A673 (cell line): ENCODE data around the gene RPP25L. TPM values are rescaled to one million over a fixed set of nuclear protein-coding genes. Genes with fewer than 3 reads are reported as not detected.

Experiments used
- BruUV-seq: library from RNA; stranded (reverse); fragments of 400-500 nt; replicated peaks from 2 replicates; lab custom pipeline; 2021; lab: Mats Ljungman, UMichigan
- CTCF ChIA-PET: fragments of 300-600 bp; sonication (Branson Sonifier 250); formaldehyde crosslinking; loops from one replicate; lab custom pipeline; 2022; ENCODE audit warnings: antibody characterized with exemption; lab: Charles Lee
- POLR2A ChIA-PET: fragments of 300-600 bp; sonication (Branson Sonifier 250); formaldehyde crosslinking; loops from one replicate; lab custom pipeline; 2022; ENCODE audit warnings: antibody characterized with exemption; ENCODE audit not compliant: low non-redundant PET; lab: Charles Lee
- DNase-seq: peaks from one replicate; pipeline ENCODE4 v3.0.0-alpha.2; 2015; ENCODE audit warnings: low spot score
- H3K27ac ChIP-seq: fragments of 200-600 bp; sonication (generic); 2 replicates; pipeline ENCODE4 v1.5.1; 2016; ENCODE audit warnings: mixed run types, low read depth, mild to moderate bottlenecking, mixed read lengths, antibody characterized with exemption, low read length; ENCODE audit not compliant: poor library complexity, severe bottlenecking
- H3K27me3 ChIP-seq: fragments of 200-600 bp; sonication (generic); replicated peaks from 2 replicates; pipeline ENCODE4 v1.6.1; 2017; ENCODE audit warnings: mixed run types, low read depth, mild to moderate bottlenecking, mixed read lengths, antibody characterized with exemption, low read length; ENCODE audit not compliant: insufficient read depth, poor library complexity
- H3K36me3 ChIP-seq: fragments of 200-600 bp; sonication (generic); 2 replicates; pipeline ENCODE4 v1.6.1; 2016; ENCODE audit warnings: mixed run types, mild to moderate bottlenecking, mixed read lengths, antibody characterized with exemption, low read length; ENCODE audit not compliant: insufficient read depth, poor library complexity, severe bottlenecking
- H3K4me1 ChIP-seq: fragments of 200-600 bp; sonication (generic); 2 replicates; pipeline ENCODE4 v1.6.1; 2017; ENCODE audit warnings: mixed run types, mild to moderate bottlenecking, mixed read lengths, antibody characterized with exemption, low read length; ENCODE audit not compliant: insufficient read depth, poor library complexity, severe bottlenecking
- H3K4me3 ChIP-seq: fragments of 200-600 bp; sonication (generic); 2 replicates; pipeline ENCODE4 v1.5.1; 2016; ENCODE audit warnings: low read depth, mixed run types, mild to moderate bottlenecking, mixed read lengths, low read length; ENCODE audit not compliant: poor library complexity, severe bottlenecking
- H3K9me3 ChIP-seq: fragments of 200-600 bp; sonication (generic); 2 replicates; pipeline ENCODE4 v1.6.1; 2016; ENCODE audit warnings: mixed run types, low read depth, mild to moderate bottlenecking, mixed read lengths, antibody characterized with exemption, low read length; ENCODE audit not compliant: poor library complexity, severe bottlenecking
- CTCF ChIP-seq: fragments of 300-800, 200-600 bp; sonication (generic); conservative IDR thresholded peaks from 2 replicates; pipeline ENCODE4 v1.5.1; 2017; ENCODE audit warnings: low read depth, mild to moderate bottlenecking, antibody characterized with exemption, low read length, moderate library complexity, mixed read lengths
- EZH2 ChIP-seq: fragments of 200-600 bp; sonication (generic); IDR thresholded peaks from 2 replicates; pipeline ENCODE4 v1.6.1; 2017; ENCODE audit warnings: borderline replicate concordance, low read depth, mild to moderate bottlenecking, mixed read lengths, antibody characterized with exemption, low read length; ENCODE audit not compliant: poor library complexity, severe bottlenecking
- intact Hi-C: fragments of 100-400 bp; cut with micrococcal nuclease; formaldehyde crosslinking; loops from one replicate; pipeline ENCODE4 v1.10.0; 2022; ENCODE audit not compliant: unreplicated experiment
- total RNA-seq: library from RNA; stranded (reverse); gene quantifications from 2 replicates; pipeline ENCODE4 v1.2.3, GENCODE V29; 2021

Gene RPP25L
- total RNA-seq, 1 experiment from 2014 or later = 19.7 TPM

- DNase-seq = no peak
- Histone ChIP-seq H3K4me3 (no peak overlapping the region), H3K27ac (no peak overlapping the region), H3K9me3 (no peaks in the 10 kb centered on the region), H3K4me1 (peaks cover 3% of the 10 kb centered on the region), H3K27me3 (peaks cover 48% of the 10 kb centered on the region), H3K36me3 (no peaks in the 10 kb centered on the region)
- POLR2A ChIA-PET = no interaction called here
- no TSS peak for BruUV-seq
- intact Hi-C loops = no loop called here
- CTCF ChIA-PET = no interaction called here
- TF ChIP-seq CTCF = no peak
- TF ChIP-seq EZH2 = no peak
These were observed 11.7 kb upstream of the RPP25L start for GRCh38 chr9:34623374-34624235.

GRCh38 chr9:34620061-34620994 lies 8.4 kb upstream of the RPP25L start, which contains the start of gene DCTN3:
DCTN3 (minus strand) TSS chr9:34620495; CDS start chr9:34620464, 31 bp downstream.
- intact Hi-C loops = no loop called here
- Histone ChIP-seq H3K36me3 (no peaks in the 10 kb centered on the region), H3K9me3 (no peaks in the 10 kb centered on the region), H3K4me3 (peak within 1 kb of the TSS; percentile 94), H3K27ac (peak within 1 kb of the TSS; percentile 72), H3K4me1 (peaks cover 3% of the 10 kb centered on the region), H3K27me3 (peaks cover 16% of the 10 kb centered on the region)
- TF ChIP-seq EZH2 = no peak
- TF ChIP-seq CTCF = no peak
- ChIA-PET CTCF (interaction anchor here (1.2 to 1.3 kb wide), 2 partner anchors 14 to 27 kb away, joined by 3 to 7 read pairs; no protein-coding TSS in a partner anchor), POLR2A (no interaction called here)
- TSS peak; percentile 69 for BruUV-seq
- DNase-seq = peak; percentile 97

- H3K27me3 ChIP-seq = no peaks in the 10 kb centered on the region
- ChIA-PET CTCF (no interaction called here), POLR2A (no interaction called here)
- peaks cover 6% of the 10 kb centered on the region for H3K4me1 ChIP-seq
- intact Hi-C loops = no loop called here
- no peak for DNase-seq
- no peaks in the 10 kb centered on the region for H3K9me3 ChIP-seq
- H3K36me3 ChIP-seq = peaks cover 3% of the 10 kb centered on the region
- no peak for TF ChIP-seq CTCF
- TF ChIP-seq EZH2 = no peak
- H3K27ac ChIP-seq = no peak overlapping the region
- no TSS peak for BruUV-seq
- H3K4me3 ChIP-seq = no peak overlapping the region
These were observed 3.2 kb upstream of the RPP25L start for GRCh38 chr9:34615132-34615531.
